Stomach smooth muscle (tissue), 2 donors: Measurements from ENCODE around the gene PLEKHJ1.

Experiments
- H3K27ac ChIP-seq: one replicate; pipeline ENCODE4 v1.7.0; 2013; ENCODE audit warnings: mild to moderate bottlenecking, low read length, inconsistent platforms
- H3K27me3 ChIP-seq, 2 donors: one replicate each; pipeline ENCODE4 v1.7.0; 2013; ENCODE audit warnings: low read length in 2 of 2; ENCODE audit not compliant: insufficient read depth in 2 of 2, control insufficient read depth in 1 of 2
- H3K36me3 ChIP-seq, 2 donors: one replicate each; pipeline ENCODE4 v1.7.0; 2013; ENCODE audit warnings: low read length in 2 of 2; ENCODE audit not compliant: control insufficient read depth in 2 of 2, insufficient read depth in 2 of 2
- H3K4me1 ChIP-seq: one replicate; pipeline ENCODE4 v1.7.0; 2013; ENCODE audit warnings: low read length; ENCODE audit not compliant: control insufficient read depth, insufficient read depth
- H3K4me3 ChIP-seq, 2 donors: one replicate each; pipeline ENCODE4 v1.7.0; 2013; ENCODE audit warnings: low read length in 2 of 2
- H3K9ac ChIP-seq, 2 donors: one replicate each; pipeline ENCODE4 v1.7.0; 2013; ENCODE audit warnings: low read length in 2 of 2, mild to moderate bottlenecking in 1 of 2
- H3K9me3 ChIP-seq, 2 donors: one replicate each; pipeline ENCODE4 v1.7.0; 2013; ENCODE audit warnings: low read length in 2 of 2; ENCODE audit not compliant: control insufficient read depth in 2 of 2
- donor health status: healthy.
- donor health status: Pancreatic carcinoma.

Gene PLEKHJ1

GRCh38 chr19:2268480-2268830, 32.3 kb upstream of the PLEKHJ1 start:
- H3K4me3 ChIP-seq = peak overlapping the region; percentile 65 to 78
- peak overlapping the region in 1 of 2 donors; percentile 71 for H3K9ac ChIP-seq
- no peaks in the 10 kb centered on the region for H3K9me3 ChIP-seq
- peaks cover 5 to 9% of the 10 kb centered on the region in 2 donors for H3K36me3 ChIP-seq
- no peaks in the 10 kb centered on the region for H3K27me3 ChIP-seq
- H3K4me1 ChIP-seq = peaks cover 26% of the 10 kb centered on the region
- no peak overlapping the region for H3K27ac ChIP-seq

- H3K4me1 ChIP-seq = peaks cover 11% of the 10 kb centered on the region
- H3K27me3 ChIP-seq = no peaks in the 10 kb centered on the region
- no peak overlapping the region for H3K9ac ChIP-seq
- H3K9me3 ChIP-seq = no peaks in the 10 kb centered on the region
- H3K36me3 ChIP-seq = no peaks in the 10 kb centered on the region
- no peak overlapping the region for H3K4me3 ChIP-seq
- no peak overlapping the region for H3K27ac ChIP-seq
Observed at GRCh38 chr19:2266183-2266993, 30.3 kb upstream of the PLEKHJ1 start.

GRCh38 chr19:2261438-2262172, 25.5 kb upstream of the PLEKHJ1 start:
- no peaks in the 10 kb centered on the region for H3K27me3 ChIP-seq
- H3K9me3 ChIP-seq = no peaks in the 10 kb centered on the region
- no peak overlapping the region for H3K27ac ChIP-seq
- peaks cover 3% of the 10 kb centered on the region for H3K4me1 ChIP-seq
- H3K9ac ChIP-seq = no peak overlapping the region
- H3K36me3 ChIP-seq = no peaks in the 10 kb centered on the region
- H3K4me3 ChIP-seq = no peak overlapping the region

GRCh38 chr19:2260341-2260805, 24.2 kb upstream of the PLEKHJ1 start:
- no peaks in the 10 kb centered on the region for H3K27me3 ChIP-seq
- H3K4me3 ChIP-seq = no peak overlapping the region
- H3K4me1 ChIP-seq = no peaks in the 10 kb centered on the region
- no peak overlapping the region for H3K9ac ChIP-seq
- H3K36me3 ChIP-seq = no peaks in the 10 kb centered on the region
- H3K9me3 ChIP-seq = no peaks in the 10 kb centered on the region
- no peak overlapping the region for H3K27ac ChIP-seq

- Histone ChIP-seq H3K27me3 (peaks cover 0 to under 1% of the 10 kb centered on the region in 2 donors), H3K36me3 (no peaks in the 10 kb centered on the region), H3K9me3 (no peaks in the 10 kb centered on the region), H3K4me3 (no peak overlapping the region), H3K4me1 (no peaks in the 10 kb centered on the region), H3K9ac (no peak overlapping the region), H3K27ac (no peak overlapping the region)
Observed at GRCh38 chr19:2259336-2259735, 23.2 kb upstream of the PLEKHJ1 start.

- no peak within 1 kb of the TSS for H3K4me3 ChIP-seq
- H3K9me3 ChIP-seq = no peaks in the 10 kb centered on the region
Observed at GRCh38 chr19:2255982-2256685, 20.0 kb upstream of the PLEKHJ1 start, which contains the start of gene JSRP1. JSRP1 (minus strand) TSS chr19:2256417; CDS start chr19:2255314, 1,103 bp downstream.

GRCh38 chr19:2255112-2255845, 19.1 kb upstream of the PLEKHJ1 start:
- H3K27me3 ChIP-seq = peaks cover 26 to 36% of the 10 kb centered on the region in 2 donors
- H3K4me3 ChIP-seq = no peak overlapping the region

More at GRCh38 chr19:2255982-2256685, 20.0 kb upstream of the PLEKHJ1 start, which contains the start of gene JSRP1:
- Histone ChIP-seq H3K4me1 (peaks cover 28% of the 10 kb centered on the region), H3K36me3 (no peaks in the 10 kb centered on the region), H3K27ac (no peak within 1 kb of the TSS), H3K9ac (no peak within 1 kb of the TSS), H3K27me3 (peaks cover 25 to 27% of the 10 kb centered on the region in 2 donors)

GRCh38 chr19:2254064-2254872, 18.1 kb upstream of the PLEKHJ1 start:
- H3K9ac ChIP-seq = no peak overlapping the region
- no peaks in the 10 kb centered on the region for H3K9me3 ChIP-seq
- peaks cover 32 to 44% of the 10 kb centered on the region in 2 donors for H3K27me3 ChIP-seq
- no peak overlapping the region for H3K27ac ChIP-seq
- H3K4me1 ChIP-seq = peaks cover 35% of the 10 kb centered on the region
- no peak overlapping the region for H3K4me3 ChIP-seq
- H3K36me3 ChIP-seq = no peaks in the 10 kb centered on the region

More at GRCh38 chr19:2255112-2255845, 19.1 kb upstream of the PLEKHJ1 start:
- Histone ChIP-seq H3K27ac (no peak overlapping the region), H3K9me3 (no peaks in the 10 kb centered on the region), H3K36me3 (no peaks in the 10 kb centered on the region), H3K9ac (no peak overlapping the region), H3K4me1 (peaks cover 33% of the 10 kb centered on the region)

GRCh38 chr19:2253106-2254063, 17.3 kb upstream of the PLEKHJ1 start:
- no peak overlapping the region for H3K27ac ChIP-seq
- H3K4me1 ChIP-seq = peaks cover 35% of the 10 kb centered on the region
- no peak overlapping the region for H3K9ac ChIP-seq
- H3K27me3 ChIP-seq = peaks cover 32 to 45% of the 10 kb centered on the region in 2 donors
- peak overlapping the region in 1 of 2 donors; percentile 40 for H3K4me3 ChIP-seq
- no peaks in the 10 kb centered on the region for H3K9me3 ChIP-seq
- H3K36me3 ChIP-seq = no peaks in the 10 kb centered on the region
